T-helper 1 cell treated with Interleukin-12 subunit alpha and Interleukin-12 subunit beta and Interleukin-4 antibody, amounts not matched to agents 30 ng/mL and 1 ng/mL, for 36 hours (primary cell): ENCODE results near the gene NACC2. TPM values are rescaled to one million over a fixed set of nuclear protein-coding genes. Genes with fewer than 3 reads are reported as not detected.

ENCODE experiments used
- intact Hi-C: fragments of 100-400 bp; cut with micrococcal nuclease; formaldehyde crosslinking; loops from one replicate; pipeline ENCODE4 v1.15.1; 2024
- total RNA-seq: library from RNA; stranded (reverse); gene quantifications from 2 replicates; pipeline ENCODE4 v1.2.3, GENCODE V29; 2022

NACC2 gene
- total RNA-seq, 1 donor from 2014 or later, result 3.7 TPM

DNA sequence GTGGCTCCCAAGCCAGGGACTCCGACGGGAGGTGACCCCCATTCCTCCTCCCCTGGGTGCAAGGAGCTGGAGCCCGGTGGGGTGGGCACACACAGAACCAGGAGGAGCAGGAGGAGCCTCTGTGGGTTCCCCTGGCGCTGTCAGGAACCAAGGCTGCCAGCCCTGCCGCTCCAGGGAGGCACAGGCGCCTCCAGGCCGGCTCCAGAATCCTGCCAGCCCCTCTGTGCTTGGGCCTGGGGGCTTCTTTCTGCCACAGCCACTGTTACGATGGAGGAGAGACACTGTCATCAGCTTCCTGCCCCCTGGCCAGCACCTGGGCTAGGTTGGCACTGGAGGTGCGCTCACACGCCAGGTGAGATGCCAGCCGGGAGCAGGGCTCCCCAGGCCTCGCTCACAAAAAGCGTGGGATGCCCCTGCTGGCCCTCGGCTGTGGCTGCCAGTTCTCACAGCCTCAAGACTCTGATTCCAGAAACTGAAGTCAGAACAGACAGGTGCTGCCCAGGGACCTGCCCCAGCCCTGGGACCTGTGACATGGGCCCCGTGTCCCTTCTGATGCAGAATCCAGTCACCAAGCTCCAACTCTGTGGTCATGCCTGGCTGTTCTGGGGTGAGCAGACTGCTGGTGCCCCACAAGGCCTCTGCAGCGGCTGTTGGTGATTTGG is 96.5 kb downstream of the NACC2 start:
- intact Hi-C loops, result no loop called here

DNA sequence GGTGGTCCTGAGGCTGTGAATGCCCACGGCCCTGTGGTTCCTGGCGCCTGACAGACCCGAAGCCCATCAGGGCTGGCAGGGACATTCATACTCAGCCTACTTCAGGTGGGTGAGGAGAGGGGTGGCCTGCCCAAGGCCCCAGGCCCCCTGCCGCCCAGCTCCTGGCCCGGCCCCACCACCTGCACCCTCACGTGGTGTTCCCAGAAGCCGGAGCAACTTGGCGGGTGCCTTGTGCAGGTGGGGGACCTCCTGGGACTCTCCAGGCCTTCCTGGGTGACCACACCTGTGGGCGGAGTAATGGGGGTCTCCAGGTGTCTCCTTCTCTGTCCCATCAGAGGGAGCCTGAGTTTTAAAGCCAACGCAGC is 97.1 kb downstream of the NACC2 start:
- intact Hi-C loops, result no loop called here

DNA sequence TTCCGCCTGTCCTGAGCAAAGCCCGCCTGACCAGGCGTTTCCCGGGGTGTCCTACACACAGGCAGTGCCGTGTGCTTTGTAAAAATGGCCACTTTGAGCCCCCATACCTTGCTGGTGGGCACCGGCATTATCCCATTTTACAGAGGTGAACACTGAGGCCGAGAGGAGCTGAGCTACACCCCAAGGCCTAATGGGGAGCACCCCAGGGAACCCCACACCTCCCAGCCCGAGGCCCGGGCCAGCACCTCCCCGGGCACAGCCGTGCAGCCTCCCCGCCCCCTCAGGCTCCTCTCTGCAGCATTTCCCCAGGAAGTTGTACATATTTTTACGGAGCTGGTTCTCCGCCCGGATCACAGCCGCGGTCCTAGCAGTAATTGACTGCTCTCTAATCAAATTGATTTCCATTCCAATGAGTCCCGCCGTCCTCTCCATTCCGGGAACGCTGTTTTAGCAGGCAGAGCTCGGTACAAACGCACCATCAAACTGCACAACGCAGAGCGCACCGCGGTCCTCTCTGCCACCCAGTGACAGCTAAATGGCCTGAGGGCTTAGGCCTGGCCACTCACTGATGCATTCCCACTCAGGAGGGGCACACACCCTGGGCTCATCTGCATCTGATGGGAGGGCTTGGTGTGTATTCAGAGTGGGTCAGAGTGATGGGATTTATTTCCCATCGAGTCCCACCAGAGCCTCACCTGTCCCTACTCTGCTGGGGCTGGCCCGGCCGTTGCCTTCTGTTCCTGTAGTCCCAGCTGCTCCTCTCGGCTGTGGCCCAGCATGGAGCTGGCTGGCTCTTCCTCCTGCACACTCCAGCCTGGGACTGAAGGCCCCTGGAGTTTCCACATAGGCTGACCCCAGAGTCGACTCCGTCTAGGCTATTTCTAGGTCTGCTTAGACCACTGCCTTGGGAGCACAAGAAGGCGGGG is 97.7 kb downstream of the NACC2 start:
- intact Hi-C loops, result no loop called here

DNA sequence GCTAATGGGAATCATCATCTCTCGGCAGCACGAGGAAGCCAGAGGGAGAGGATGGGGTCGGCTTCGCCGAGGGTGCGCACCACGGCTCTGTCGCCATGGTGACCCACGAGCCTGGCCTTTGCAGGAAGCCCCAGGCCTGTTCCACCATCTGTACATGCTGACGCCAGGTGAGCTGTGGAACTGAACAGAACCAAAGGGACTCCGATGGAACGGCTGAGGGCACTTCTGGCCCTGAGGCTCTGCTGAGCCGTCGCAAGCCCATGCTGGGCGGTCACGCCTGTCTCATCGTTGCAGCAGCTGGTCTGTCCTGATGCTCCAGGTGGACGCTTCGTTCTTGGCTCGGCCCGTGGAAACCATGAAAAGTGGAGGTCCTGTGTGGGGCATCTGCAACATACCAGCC is 99.3 kb downstream of the NACC2 start:
- intact Hi-C loops, result no loop called here

DNA sequence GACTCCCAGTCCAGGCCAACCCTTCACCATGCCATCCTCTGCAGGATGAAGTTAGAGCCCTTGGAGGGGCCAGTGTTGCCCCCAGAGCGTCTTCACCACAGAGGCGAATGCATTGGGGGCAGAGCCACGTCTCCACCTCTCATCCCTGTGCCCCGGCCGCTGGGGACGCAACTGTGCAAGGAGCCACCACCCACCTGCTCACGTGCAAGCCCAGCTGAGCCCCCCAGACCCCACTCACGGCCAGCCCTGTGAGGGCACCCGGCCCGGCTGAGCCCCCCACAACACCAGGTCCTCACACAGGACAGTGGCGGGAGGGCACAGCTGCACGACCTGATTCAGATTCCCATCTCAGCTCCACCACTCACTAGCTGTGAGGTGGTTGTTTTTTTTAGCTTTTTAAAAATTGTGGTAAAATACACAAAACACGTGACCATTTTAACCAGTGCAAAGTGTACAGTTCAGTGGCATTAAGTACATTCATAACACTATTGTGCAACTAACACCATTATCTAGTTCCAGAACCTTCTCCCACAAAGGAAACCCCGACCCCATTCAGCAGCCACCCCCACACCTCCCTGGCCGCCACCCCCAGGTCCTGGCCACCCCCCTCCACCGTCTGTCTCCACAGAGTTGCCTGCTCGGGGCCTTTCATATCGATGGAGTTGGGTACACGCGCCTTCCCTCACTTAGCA is 100.4 kb downstream of the NACC2 start:
- intact Hi-C loops, result no loop called here

DNA sequence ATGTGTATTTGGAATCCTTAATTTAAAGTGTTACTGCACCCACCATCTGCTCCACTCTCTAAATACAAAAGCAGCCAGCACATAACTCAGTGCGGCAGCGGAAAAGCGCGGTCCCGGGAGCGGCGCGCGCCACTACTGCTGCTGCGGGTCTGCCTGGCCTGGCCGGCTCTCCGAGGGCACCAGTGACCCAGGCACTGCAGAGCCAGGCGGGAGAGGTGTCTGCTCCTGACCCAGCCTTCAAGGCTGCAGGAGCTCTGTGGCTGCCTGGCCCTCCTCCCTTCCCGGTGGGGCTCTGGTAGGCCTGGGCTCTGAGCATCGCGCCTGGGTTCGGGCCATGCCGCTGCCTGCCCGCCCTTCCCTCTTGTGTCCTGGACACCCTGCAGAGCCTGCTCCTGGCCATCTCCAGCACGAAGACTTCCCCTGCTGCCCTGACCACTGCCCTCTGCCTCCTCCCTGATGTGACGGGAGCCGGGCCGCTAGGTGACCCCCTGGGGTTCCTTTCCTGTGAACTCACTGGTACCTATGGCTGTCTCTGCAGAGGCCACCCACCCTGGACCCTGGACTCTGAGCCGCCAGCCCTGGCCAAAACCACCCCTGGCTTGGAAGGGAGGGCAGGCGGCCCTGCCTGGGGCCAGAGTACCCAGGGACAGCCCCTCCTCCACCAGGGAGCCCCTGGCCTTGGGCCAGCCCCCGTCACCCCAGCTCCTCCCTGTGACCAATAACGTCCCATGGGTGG is 101.2 kb downstream of the NACC2 start:
- intact Hi-C loops, result no loop called here

DNA sequence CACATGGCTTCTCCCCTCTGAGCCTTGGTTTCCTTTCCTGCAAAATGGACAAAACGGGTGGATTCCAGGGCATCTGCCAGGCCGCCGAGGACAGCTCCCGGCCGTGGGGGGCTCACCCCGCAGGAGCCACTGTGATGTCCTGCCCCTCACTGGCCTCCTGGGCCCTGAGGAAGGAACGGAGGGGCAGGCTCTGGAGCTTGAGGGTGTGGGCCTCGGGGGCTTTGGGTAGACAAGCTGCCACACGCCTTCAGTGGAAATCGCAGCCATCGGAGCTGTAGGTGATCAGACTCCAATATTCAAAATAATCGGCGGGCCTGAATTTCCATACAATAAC is 101.7 kb downstream of the NACC2 start:
- intact Hi-C loops, result no loop called here

DNA sequence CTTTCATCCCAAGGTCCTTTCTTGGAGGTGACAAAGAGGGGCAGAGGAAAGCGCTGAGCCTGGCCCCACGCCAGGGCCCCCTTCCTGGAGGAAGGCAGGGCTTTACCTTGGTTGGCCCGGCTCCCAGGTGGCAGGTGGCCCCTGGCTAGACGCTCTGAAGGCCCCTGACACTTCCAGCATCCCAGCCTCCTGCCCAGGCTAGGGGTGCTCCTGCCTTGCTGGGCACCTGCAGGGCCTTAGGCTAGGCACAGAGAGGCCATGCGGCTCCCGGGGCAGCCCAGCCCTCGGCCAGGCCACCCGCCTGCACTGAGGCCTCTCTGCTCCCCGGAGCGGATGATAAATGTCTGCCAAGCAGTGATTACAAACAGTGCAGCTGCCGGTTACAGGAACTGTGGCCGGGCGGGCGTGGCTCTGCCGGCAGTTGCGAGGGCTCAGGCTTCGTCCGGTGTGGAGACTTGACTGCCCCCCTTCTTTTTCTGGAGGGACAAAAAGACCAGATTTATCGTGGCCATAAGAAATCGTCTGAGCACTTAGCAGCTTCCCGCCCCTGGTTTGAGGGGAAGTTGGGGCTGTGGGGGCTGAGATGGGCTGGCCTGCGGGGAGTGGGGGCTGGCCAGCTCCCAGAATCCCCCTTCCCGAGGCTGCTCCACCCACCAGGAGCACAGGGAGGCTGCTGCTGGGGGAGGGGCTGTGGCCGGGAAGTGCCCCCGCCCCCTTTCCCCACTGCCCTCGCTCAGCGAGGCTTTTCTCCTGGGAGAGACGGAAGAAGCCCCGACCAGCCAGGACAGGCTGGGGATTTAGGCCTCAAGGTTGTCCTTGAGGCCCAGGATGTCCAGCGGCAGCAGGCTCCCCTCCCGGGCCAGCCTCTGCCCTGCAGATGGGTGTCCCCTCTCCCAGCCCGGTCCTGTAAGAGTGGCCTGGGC is 102.3 kb downstream of the NACC2 start:
- intact Hi-C loops, result no loop called here

DNA sequence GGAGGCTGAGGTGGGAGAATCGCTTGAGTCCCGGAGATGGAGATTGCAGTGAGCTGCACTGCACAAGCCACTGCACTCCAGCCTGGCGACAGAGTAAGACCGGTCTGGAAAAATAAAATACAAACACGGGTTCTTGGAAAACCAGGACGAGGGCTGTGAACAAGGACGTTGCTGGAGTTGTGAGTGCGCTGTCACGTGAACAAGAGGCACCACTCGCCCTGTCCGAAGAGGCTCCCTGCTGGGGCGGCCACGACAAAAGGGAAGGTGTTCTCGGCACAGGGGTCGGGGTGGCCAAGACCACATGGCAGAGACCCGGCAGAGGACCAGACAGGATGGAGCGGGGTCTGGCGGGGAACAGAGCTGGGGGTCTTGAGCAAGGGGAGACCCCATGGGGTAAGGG is 103.3 kb downstream of the NACC2 start:
- intact Hi-C loops, result loop anchor here (2.0 kb wide), 1 partner anchor 117 kb away; no protein-coding TSS in a partner anchor

DNA sequence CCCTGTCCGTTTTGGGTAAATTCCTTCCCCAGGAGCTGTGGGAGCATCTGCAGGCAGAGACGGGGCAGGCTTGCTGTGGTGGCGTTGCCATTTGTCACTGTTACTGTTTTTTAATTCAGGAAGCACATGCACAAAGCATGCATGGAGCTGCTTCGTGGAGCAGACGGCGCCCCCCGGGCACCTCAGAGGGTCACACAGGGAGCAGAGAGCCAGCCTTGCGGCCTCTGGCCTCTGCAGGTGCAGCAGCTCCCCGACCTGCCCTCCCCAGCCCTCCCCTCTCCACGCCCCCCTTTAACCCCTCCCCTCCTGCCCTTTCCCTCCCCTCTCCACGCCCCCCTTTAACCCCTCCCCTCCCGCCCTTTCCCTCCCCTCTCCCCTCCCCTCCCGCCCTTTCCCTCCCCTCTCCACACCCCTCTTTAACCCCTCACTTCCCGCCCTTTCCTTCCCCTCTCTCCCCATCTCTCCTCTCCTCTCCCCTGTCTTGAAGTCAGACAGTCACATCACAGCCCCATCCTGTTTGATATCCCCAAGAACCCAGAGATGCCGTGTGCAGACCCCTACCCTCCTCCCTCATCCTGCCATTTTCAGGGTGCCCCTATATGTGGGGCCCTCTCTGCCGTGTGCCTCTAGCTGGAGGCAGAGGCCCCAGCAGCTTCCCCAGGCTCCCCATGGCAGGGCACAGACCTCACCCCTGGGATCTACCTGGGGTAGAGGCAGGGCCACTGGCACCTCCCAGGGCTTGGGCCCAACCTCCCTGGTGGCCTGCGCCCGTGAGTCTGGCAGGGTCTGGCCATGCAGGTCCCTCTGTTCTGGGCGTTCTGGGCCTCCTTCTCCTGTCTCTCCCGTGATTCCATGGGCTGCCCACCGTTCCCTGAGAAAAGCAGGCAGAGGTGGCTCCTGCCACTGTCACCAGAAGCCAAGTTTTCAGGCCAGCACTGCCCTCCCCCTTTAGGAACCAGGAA is 104.3 kb downstream of the NACC2 start:
- intact Hi-C loops, result loop anchor here (2.0 kb wide), 1 partner anchor 118 kb away; no protein-coding TSS in a partner anchor

DNA sequence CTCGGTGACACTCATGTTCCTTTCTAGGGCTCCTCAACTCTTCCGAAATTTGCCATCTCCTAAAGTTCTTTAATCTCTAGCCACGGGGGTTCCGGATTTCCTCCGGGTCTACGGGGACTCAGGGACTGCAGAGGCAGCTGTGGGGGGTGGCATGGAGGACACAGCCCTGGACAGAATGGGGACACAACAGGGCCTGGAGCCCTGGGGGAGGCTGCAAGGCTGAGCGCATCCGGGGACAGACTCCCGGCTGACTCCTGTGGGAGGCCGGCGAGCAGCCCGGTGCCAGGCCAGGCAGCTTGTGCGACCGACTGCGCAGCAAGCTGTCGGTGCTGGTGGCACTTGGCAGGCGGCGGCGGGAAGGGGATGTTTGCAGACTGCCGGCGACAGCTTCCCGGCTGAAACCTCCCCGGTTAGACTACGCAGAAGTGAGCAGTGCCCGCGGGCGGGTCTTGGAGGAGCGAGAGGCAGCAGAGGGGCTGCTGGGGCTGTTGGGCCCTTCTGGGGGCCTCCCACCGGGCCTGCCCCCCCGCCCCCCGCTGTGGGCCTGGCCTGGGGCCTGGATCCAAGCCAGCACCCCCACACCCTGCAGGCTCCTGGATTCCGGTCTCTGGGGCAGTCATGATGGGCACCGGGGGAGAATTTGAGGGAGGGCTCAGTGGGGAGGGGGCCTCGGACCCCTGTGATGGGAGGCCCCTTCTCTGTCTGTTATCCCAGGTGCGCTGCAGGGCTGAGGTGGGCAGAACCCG is 105.2 kb downstream of the NACC2 start:
- intact Hi-C loops, result loop anchor here (2.0 kb wide), 1 partner anchor 119 kb away; no protein-coding TSS in a partner anchor

DNA sequence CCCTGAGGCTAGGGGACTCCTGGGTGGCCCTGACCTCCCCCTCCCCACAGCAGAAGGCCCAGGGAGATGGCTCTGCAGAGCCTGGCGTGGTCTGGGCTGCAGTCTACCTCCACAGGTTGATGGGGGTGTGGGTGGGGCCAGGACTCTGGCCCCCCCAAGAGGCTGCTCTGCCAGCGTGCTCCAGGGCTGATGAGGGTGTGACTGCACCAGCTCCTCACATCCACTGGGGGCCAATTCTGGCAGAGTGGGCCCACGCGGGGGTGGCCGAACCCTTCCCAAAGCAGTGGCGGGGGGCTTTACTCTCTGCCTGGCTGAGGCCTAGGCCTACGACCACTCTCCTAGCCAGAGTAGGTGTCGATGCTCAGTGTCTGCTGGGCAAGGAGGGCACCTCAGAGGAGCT is 105.9 kb downstream of the NACC2 start:
- intact Hi-C loops, result no loop called here

DNA sequence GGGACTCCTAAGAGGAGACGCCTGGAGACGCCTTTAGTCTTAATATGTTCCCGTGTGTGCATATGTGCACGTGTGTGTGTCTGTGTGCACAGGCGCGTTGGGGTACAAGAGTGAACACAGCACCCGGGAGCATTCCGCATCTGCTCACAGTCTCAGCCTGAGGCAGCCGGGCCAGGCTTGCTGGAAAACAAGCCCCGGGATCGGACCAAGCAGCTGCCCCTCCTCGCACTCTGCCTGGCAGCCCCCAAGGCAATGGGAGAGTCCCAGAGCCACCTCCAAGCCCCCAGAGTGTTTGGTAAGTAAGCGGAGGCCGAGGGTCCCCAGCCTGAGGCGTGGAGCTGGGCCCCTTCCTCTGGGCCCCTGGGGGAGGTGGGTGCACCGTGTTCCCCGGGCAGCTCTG is 106.6 kb downstream of the NACC2 start:
- intact Hi-C loops, result no loop called here

DNA sequence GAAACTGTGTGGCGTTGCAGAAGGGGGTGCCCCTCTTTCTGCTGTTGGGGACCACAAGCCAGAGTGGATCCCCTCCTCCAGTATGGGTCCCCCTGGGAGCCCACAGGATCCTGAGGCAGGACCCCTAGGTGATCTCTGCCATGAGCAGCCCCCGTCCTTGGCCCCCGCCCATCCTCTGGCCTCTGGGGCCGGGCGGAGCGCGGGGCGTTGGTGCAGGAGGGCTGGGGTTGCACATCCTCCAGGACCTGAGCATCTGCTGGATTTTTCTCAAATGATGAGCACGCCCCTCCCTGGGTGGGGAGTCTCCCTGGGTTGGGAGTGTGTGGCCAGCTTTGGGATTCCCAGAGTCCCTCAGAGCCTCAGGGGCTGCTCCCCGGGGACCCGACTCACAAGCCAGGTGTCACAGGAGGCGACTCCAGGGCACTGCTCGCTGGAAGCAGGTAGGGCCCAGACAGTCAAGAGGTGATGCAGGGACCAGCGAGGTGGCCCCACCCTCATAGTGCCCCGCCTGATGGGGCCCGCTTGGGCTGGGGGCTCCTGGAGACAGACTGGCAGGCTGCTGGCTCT is 107.2 kb downstream of the NACC2 start:
- intact Hi-C loops, result no loop called here

DNA sequence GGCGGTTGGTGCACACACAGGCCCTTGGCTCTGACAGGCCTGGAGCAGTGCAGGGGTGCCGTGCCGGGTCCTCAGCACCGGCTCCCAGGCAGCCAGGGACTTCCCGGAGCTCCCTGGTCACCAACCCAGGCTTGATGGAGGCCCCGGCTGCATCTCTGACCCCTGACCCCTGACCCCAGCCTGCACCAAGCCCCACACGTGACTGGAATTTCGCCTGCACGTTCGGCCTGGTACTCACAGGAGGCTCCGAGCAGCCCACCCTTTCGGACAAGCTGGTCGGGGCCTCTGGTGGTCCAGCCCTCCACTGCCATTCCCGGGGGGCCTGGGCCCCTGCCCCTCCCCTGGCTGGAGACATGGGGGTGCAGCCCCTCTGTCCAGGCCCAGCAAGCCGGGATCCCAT is 108.5 kb downstream of the NACC2 start:
- intact Hi-C loops, result no loop called here

DNA sequence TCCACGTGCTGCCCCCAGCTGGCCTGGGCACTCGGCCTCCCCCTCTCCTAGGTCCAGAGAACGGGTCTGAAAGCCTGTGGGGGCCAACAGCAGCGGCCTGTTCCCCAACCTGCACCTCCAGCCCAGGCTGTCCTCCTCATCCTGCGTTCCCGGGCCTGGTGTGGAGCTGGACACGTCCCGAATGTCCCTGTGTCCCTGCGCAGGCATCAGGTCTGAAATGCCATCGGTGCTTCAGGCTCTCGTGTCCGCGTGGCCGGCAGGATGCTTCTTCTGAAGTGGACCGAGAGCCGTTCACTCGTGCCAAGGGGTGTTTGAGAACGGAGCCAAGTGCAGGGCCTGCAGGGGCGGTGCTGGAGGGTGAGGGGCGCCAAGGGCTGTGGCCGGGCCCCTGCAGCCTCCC is 109.2 kb downstream of the NACC2 start:
- intact Hi-C loops, result no loop called here

DNA sequence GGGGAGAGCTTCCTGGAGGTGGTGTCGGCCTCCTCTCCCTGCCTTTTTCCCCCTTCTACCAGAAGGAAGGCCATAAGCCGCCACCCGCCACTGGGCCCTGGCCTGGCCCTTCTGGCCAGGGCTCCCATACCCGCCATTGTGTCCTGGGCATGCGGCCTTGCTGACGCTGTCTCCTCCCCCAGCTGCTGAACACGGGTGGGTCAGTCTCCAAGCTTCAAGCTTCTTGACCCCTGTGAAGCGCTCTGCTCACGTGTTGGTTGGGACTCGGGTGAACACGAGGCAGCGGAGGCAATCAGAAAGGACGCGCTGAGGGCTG is 109.7 kb downstream of the NACC2 start:
- intact Hi-C loops, result no loop called here

DNA sequence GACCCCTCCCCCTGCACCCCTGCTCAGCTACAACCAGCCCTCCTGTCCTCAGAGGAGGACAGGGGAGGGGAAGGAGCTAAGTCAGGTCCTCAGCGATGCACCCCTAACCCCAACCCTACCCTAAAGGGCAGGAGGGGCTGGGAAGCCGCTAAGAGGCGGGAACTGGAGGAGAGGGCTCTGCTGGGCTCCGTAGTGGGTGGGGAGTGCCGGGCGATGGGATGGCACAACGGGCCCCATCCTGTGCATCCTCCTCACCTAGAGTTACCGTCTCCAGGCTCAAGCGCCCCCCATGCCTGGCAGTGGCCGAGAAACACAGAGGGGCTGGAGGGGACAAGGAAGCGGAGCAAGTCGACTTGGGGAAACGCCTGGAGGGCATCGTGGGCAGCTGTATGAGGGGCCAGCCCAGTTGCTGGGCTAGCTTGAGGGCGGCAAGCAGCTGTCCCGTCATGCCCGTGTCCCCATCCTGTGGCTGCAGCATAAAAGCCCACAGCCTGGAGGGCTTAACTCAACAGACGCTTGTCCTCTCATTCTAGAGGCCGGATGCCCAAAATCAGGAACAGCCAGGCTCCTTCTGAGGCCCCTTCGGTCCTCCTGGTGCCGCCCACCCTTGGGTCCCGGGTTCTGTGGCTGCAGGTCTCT is 110.9 kb downstream of the NACC2 start:
- intact Hi-C loops, result no loop called here
